IPS DF 6.9 (cell line): ENCODE data around the gene RPL4.

ENCODE experiments used
- DNase-seq: peaks from one replicate; pipeline ENCODE4 v3.0.0-alpha.2; 2013; ENCODE audit warnings: low read depth, low spot score
- H3K27ac ChIP-seq: one replicate; pipeline ENCODE4 v1.5.1; 2013; ENCODE audit warnings: low read length, control low read depth
- H3K27me3 ChIP-seq: 2 replicates; pipeline ENCODE4 v1.6.1; 2013; ENCODE audit warnings: mild to moderate bottlenecking, low read length; ENCODE audit not compliant: control insufficient read depth, insufficient read depth
- H3K36me3 ChIP-seq: 2 replicates; pipeline ENCODE4 v1.6.1; 2013; ENCODE audit warnings: low read length; ENCODE audit not compliant: control insufficient read depth, insufficient read depth
- H3K4me1 ChIP-seq: 2 replicates; pipeline ENCODE4 v1.6.1; 2013; ENCODE audit warnings: low read length; ENCODE audit not compliant: control insufficient read depth, insufficient read depth
- H3K4me3 ChIP-seq: 2 replicates; pipeline ENCODE4 v1.5.1; 2013; ENCODE audit warnings: mild to moderate bottlenecking, low read length
- H3K9me3 ChIP-seq: 2 replicates; pipeline ENCODE4 v1.6.1; 2013; ENCODE audit warnings: low read length, inconsistent platforms; ENCODE audit not compliant: control insufficient read depth, insufficient read depth
- WGBS: extraction: QIAGEN DNeasy Blood & Tissue Kit; methylation state at CpG from one replicate; pipeline ENCODE4 v1.1.7; 2013; ENCODE audit warnings: mixed read lengths, missing lambda C conversion rate; ENCODE audit not compliant: insufficient read length, insufficient coverage; 5-methylcytosine and 5-hydroxymethylcytosine counted together

RPL4 gene

GRCh38 chr15:66459818-66460615 is 44.6 kb downstream of the RPL4 start:
- H3K27ac ChIP-seq = no peak overlapping the region
- peaks cover 8% of the 10 kb centered on the region for H3K4me1 ChIP-seq
- H3K27me3 ChIP-seq = no peaks in the 10 kb centered on the region
- WGBS = no CpG with 5 or more reads among the region's 3 CpGs
- no peak overlapping the region for H3K4me3 ChIP-seq
- H3K9me3 ChIP-seq = no peaks in the 10 kb centered on the region
- H3K36me3 ChIP-seq = 0 out of 2 replicates have a peak, but pooled peaks cover 2% of the 10 kb centered on the region
- no peak for DNase-seq

GRCh38 chr15:66456211-66456610 is 48.4 kb downstream of the RPL4 start:
- H3K36me3 ChIP-seq = 0 out of 2 replicates have a peak, but pooled peaks cover 2% of the 10 kb centered on the region
- WGBS = no CpG with 5 or more reads among the region's 3 CpGs
- H3K4me3 ChIP-seq = no peak overlapping the region
- no peak for DNase-seq
- no peaks in the 10 kb centered on the region for H3K9me3 ChIP-seq
- H3K27ac ChIP-seq = no peak overlapping the region
- no peaks in the 10 kb centered on the region for H3K27me3 ChIP-seq
- H3K4me1 ChIP-seq = 0 out of 2 replicates have a peak, but pooled peaks cover 3% of the 10 kb centered on the region

GRCh38 chr15:66454143-66454542 is 50.5 kb downstream of the RPL4 start:
- WGBS = no CpG with 5 or more reads among the region's 2 CpGs
- Histone ChIP-seq H3K4me1 (no peaks in the 10 kb centered on the region), H3K4me3 (no peak overlapping the region), H3K9me3 (no peaks in the 10 kb centered on the region), H3K27me3 (no peaks in the 10 kb centered on the region), H3K27ac (no peak overlapping the region), H3K36me3 (no peaks in the 10 kb centered on the region)
- DNase-seq = no peak

- no peak overlapping the region for H3K27ac ChIP-seq
- H3K27me3 ChIP-seq = no peaks in the 10 kb centered on the region
- H3K4me1 ChIP-seq = no peaks in the 10 kb centered on the region
- WGBS = no CpG with 5 or more reads among the region's 1 CpG
- DNase-seq = no peak
- H3K9me3 ChIP-seq = no peaks in the 10 kb centered on the region
- no peak overlapping the region for H3K4me3 ChIP-seq
- H3K36me3 ChIP-seq = no peaks in the 10 kb centered on the region
Observed at GRCh38 chr15:66452971-66453580, 51.6 kb downstream of the RPL4 start.

GRCh38 chr15:66452420-66452819 is 52.2 kb downstream of the RPL4 start:
- no peaks in the 10 kb centered on the region for H3K9me3 ChIP-seq
- H3K27ac ChIP-seq = no peak overlapping the region
- no peaks in the 10 kb centered on the region for H3K4me1 ChIP-seq
- WGBS = no CpG with 5 or more reads among the region's 4 CpGs
- no peak overlapping the region for H3K4me3 ChIP-seq
- DNase-seq = no peak
- no peaks in the 10 kb centered on the region for H3K27me3 ChIP-seq
- H3K36me3 ChIP-seq = no peaks in the 10 kb centered on the region
